Astrocyte of the cerebellum (primary cell): ENCODE data around the gene STARD13.

Experiments
- DNase-seq: peaks from one replicate; pipeline ENCODE4 v3.0.0-alpha.2; 2011; ENCODE audit warnings: low read depth
- H3K4me3 ChIP-seq: 2 replicates; pipeline ENCODE4 v1.5.1; 2011; ENCODE audit warnings: mild to moderate bottlenecking, low read depth, low read length, moderate library complexity
- in situ Hi-C: cut with HindIII; loops from 2 replicates; pipeline ENCODE4 v1.10.0; 2017; ENCODE audit warnings: low sequenced_read_pairs
- TF ChIP-seq, protein P1 (sequence below): IDR thresholded peaks from 2 replicates; pipeline ENCODE4 v1.5.1; 2012; ENCODE audit warnings: low read length, low read depth, moderate library complexity, mild to moderate bottlenecking; ENCODE audit errors: missing control alignments

The STARD13 gene

DNA sequence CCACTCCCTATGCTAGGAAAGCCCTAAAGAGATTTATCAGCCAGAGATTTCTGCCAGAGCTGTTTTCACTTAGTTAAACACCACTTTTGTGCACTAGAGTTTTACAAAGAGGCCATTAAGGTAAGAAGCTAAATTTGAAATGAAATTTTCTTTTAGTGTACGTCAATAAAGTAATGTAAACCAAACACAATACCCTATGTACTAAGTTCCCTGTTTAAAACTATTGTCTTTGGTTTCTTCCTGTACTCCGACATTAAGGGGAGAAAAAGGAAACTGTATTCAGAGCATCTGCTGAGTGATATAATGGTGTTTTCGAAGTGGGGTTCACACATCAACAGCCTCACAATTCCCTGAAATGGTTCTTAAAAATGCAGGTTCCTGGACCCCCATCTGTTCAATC, 40.7 kb upstream of the STARD13 start:
- TF ChIP-seq, protein P1, sequence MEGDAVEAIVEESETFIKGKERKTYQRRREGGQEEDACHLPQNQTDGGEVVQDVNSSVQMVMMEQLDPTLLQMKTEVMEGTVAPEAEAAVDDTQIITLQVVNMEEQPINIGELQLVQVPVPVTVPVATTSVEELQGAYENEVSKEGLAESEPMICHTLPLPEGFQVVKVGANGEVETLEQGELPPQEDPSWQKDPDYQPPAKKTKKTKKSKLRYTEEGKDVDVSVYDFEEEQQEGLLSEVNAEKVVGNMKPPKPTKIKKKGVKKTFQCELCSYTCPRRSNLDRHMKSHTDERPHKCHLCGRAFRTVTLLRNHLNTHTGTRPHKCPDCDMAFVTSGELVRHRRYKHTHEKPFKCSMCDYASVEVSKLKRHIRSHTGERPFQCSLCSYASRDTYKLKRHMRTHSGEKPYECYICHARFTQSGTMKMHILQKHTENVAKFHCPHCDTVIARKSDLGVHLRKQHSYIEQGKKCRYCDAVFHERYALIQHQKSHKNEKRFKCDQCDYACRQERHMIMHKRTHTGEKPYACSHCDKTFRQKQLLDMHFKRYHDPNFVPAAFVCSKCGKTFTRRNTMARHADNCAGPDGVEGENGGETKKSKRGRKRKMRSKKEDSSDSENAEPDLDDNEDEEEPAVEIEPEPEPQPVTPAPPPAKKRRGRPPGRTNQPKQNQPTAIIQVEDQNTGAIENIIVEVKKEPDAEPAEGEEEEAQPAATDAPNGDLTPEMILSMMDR = no peak
- in situ Hi-C loops = no loop called here
- no peak overlapping the region for H3K4me3 ChIP-seq
- DNase-seq = no peak

DNA sequence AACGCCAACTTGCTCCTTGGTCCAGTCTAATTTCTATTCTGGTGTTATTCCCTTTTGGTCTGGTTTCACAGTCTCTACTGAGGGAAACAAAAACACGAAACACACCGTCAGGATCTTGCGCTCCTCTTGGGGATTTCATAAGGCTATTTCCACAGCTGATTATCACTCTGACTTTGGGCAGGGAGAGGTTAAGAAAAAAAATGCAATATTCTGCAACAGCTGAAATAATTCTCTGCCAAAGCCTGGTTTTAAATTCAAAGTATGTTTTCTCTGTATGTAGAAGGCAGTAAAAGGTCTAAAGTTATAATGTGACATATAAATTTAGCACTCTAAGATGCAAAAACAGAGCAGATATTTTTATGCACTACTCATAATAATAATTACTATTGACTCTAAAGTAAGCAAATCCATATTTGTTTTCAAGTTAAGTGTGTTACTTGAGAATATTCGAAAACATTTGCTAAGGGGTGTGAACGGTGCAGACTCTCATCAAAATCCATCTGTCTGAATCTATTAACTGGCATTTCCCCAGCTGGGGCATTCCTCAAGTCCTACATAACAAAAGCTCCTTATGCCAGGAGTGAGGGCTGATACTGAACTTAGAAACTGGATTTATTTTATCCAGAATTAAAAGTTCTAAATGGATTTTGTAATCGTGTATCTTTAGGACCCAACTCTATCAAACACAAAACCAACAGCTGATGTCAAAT, 38.4 kb upstream of the STARD13 start:
- no peak overlapping the region for H3K4me3 ChIP-seq
- in situ Hi-C loops = no loop called here

DNA sequence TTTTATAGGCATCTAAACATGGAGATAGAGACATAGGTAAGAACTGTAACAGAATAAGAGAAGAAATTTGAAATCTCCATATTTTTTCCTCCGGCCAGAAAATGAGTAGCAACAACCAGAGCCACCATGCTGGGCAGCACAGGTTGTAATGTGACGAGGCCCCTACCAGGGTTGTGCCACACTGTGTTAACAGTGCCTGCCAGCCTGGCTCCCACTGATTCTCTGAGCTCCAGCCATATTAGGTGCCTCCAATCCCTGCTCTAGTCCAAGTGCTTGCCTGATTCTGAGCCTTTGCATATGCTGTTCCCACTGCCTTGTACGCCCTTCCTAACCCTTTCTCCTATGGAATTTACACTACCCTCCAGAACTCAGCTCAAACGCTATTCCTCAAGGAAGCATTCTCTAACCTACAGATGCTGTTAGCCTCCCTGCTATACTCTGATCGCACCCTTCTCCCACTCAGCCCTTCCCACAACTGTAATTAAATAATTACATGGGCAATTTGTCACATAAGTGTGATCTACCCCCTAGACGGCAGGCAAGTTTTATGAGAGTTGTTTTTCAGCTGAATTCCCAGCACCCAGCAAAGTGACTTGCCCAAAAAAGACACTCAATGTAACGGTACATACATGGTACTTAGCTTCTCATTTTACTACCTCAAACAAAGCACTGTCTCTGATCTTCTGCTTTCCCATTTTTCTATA, 37.6 kb upstream of the STARD13 start:
- H3K4me3 ChIP-seq = no peak overlapping the region
- in situ Hi-C loops = no loop called here

More for the DNA sequence above, 38.4 kb upstream of the STARD13 start:
- TF ChIP-seq, protein P1 = no peak
- no peak for DNase-seq

DNA sequence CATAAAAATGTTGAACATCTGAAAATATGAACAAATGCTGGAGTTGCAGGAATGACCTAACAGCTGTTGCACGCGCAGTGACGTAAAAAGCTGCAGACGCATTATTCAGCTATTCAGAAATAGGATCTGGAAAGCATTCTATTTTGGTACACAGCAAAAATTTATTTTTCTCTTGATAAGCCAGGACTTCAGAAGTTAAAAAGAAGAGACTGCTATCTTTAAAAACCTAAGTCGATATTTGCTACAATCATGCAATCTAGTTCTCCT, 36.9 kb upstream of the STARD13 start:
- no peak for DNase-seq
- in situ Hi-C loops = no loop called here
- TF ChIP-seq, protein P1 = no peak
- H3K4me3 ChIP-seq = no peak overlapping the region

More for the DNA sequence above, 37.6 kb upstream of the STARD13 start:
- TF ChIP-seq, protein P1 = no peak
- no peak for DNase-seq

DNA sequence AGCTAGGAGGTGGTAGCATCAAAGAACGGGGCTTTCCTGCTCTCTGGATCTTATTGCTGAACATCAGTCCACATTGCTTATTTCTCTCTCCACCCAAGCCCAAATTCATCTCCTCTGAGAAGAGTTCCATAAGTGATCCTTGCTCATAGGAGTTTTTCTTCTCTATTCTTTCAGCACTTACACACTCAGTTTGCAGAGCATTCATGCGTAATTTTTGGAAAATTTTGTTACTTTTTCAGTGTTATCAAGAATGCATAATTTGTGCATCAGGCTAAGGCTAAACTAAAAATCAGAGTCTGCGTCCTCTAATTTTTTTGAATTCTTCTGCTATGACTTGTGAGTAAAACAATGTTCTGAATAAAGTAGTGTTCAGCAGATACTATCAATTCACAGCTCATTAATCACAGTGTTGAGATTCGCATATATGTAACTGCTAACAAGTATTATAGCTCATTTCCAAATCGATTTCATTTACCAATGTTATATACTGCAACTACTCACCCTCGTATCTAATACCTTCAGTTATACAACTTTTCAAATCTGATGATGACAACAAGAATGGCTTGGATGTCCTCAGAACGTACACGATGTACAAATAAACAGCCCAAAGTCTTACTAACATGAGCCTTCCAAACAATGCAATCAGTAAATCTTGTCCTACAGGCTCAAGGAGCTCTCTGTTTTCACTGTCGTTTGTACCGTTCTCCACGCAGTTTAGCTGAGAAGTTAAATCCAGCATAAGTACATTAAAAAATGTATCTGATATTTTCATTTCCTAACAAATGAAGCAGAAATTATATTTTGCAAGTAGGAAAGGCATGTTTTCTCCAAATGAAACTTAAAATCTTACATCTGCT, 36.4 kb upstream of the STARD13 start:
- DNase-seq = no peak
- no peak overlapping the region for H3K4me3 ChIP-seq
- in situ Hi-C loops = no loop called here
- TF ChIP-seq, protein P1 = no peak

DNA sequence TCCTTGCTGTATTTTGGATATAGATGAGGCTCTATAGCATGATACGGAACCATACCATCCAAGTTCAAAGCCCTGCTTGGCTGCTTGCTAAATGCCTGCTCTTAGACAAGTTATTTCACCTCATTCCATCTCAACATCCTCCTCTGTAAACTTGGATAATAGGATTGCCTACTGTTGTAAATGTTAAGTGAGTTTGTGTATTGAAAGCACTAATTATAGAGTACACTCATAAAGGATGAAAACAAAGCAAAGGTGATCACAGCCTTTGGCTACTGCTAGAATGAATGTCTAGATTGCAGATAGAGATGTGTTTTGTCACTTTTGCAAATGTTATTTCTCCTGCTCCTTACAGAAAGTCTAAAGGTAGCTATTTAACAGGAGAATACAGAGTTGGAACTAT, 34.3 kb upstream of the STARD13 start:
- no peak for DNase-seq
- H3K4me3 ChIP-seq = no peak overlapping the region
- TF ChIP-seq, protein P1 = no peak
- in situ Hi-C loops = no loop called here
